ENCODE measurements around the gene COPS4. TPM values are rescaled to one million over a fixed set of nuclear protein-coding genes. Genes with fewer than 3 reads are reported as not detected.

Gene COPS4
- total RNA-seq, 2 experiments from 2014 or later = 26.0 to 27.6 TPM

DNA sequence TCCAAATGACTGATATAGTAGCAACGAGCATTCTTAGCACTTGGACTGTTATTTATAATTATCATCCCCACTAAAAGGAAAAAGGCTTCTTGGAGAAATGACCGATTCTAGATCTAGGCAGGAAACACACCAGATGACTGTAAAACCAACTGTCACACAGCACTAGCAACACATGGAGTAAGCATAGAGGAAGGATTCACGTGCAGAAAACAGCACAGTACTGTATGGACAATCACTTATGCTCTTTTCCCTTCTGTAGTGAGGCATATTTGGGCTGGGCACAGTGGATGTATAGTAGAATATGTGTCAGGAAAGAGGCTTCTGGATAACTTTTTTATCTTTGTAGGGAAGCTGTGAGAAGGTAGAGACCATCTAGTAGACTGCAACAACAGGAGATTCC lies 6.0 kb upstream of the COPS4 start:
- intact Hi-C loops (cut with DNase I, micrococcal nuclease) = no loop called here
- ATAC-seq (ENCODE audit: poor library complexity) = no peak
- Histone ChIP-seq H3K27ac (ENCODE audit: low read depth in 1 of 2, low read length in 2 of 2) (no peak overlapping the region), H3K9me3 (ENCODE audit: control insufficient read depth in 1 of 2, insufficient read depth in 1 of 2, low read length in 2 of 2) (peaks cover 0 to 12% of the 10 kb centered on the region in 2 experiments), H3K4me1 (ENCODE audit: insufficient read depth, low read length) (peaks cover 2% of the 10 kb centered on the region), H3K4me3 (ENCODE audit: low read length) (no peak overlapping the region), H3K27me3 (ENCODE audit: control insufficient read depth in 1 of 2, insufficient read depth in 2 of 2, low read length in 2 of 2) (no peaks in the 10 kb centered on the region), H3K36me3 (ENCODE audit: insufficient read depth, low read length) (no peaks in the 10 kb centered on the region)
- TF ChIP-seq, protein P1, sequence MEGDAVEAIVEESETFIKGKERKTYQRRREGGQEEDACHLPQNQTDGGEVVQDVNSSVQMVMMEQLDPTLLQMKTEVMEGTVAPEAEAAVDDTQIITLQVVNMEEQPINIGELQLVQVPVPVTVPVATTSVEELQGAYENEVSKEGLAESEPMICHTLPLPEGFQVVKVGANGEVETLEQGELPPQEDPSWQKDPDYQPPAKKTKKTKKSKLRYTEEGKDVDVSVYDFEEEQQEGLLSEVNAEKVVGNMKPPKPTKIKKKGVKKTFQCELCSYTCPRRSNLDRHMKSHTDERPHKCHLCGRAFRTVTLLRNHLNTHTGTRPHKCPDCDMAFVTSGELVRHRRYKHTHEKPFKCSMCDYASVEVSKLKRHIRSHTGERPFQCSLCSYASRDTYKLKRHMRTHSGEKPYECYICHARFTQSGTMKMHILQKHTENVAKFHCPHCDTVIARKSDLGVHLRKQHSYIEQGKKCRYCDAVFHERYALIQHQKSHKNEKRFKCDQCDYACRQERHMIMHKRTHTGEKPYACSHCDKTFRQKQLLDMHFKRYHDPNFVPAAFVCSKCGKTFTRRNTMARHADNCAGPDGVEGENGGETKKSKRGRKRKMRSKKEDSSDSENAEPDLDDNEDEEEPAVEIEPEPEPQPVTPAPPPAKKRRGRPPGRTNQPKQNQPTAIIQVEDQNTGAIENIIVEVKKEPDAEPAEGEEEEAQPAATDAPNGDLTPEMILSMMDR (IDR thresholded peaks at IDR 0.05) = no peak
- Mint-ChIP-seq H3K27ac (no peak overlapping the region), H3K27me3 (peaks cover 11% of the 10 kb centered on the region), H3K9me3 (peaks cover 2% of the 10 kb centered on the region), H3K36me3 (ENCODE audit: low read depth) (no peaks in the 10 kb centered on the region), H3K4me1 (ENCODE audit: low read depth) (no peaks in the 10 kb centered on the region), H3K4me3 (no peak overlapping the region)
- CTCF ChIA-PET = no interaction called here
- POLR2A ChIA-PET = no interaction called here
- DNase-seq = no peak

DNA sequence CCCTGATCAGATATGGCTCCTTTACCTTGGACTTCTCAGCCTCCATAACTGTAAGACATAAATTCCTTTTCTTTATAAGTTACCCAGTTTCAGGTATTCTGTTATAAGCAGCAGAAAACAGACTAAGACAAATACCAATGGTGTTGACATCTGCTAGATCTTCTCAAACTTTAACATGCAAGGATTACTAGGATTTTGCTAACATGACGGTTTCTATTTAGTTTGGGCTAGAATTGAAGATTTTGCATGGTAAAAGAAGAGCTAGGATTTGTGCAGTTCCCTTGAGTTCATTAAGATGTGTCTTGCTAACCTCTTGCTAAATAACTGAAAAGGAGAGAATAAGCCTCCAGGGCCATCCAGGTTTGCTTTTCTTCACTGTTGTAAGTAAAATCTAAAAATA lies 5.3 kb upstream of the COPS4 start:
- intact Hi-C loops (cut with DNase I, micrococcal nuclease) = loop anchor here in 1 of 2 experiments (10.0 kb wide), 1 partner anchor 1555 kb away; the partner anchor contains the start of gene CDS1
- no peak overlapping the region for H3K27ac ChIP-seq (ENCODE audit: low read depth in 1 of 2, low read length in 2 of 2)
- POLR2A ChIA-PET = no interaction called here

DNA sequence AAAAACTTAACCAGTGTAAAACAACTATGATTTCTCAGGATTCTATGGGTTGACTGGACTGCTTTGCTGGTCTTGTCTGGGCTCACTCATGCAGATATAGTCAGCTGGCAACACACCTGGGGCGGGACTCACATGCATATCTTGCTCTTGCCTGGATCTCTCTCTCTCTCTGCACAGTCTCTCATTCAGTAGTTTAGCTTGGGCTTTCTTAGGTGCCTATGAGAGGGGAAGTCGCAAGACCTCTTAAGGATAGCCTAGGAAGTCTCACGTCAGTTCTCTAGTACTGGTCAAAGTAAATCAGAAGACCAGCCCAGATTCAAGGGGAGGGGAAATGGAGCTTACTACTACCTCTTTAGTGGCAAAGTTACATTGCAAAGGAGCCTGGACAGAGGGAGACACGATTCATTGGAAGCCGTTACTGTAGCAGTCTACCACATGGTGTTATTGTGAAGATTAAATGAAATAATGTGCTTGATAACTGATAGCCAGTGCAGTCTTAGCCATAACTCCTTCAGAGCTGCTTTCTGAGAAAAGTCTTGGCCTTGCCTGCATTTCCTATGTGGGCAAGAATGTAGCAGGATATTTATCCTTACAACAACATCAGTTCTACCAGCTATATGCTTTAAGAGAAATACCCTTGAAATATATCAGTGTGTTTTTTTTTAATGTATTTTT lies 2.1 kb downstream of the COPS4 start:
- Mint-ChIP-seq H3K9me3 (no peaks in the 10 kb centered on the region), H3K4me3 (peak overlapping the region; percentile 99), H3K27me3 (no peaks in the 10 kb centered on the region), H3K4me1 (ENCODE audit: low read depth) (peaks cover 51% of the 10 kb centered on the region), H3K36me3 (ENCODE audit: low read depth) (peaks cover 22% of the 10 kb centered on the region), H3K27ac (peak overlapping the region; percentile 90)
- no peak for DNase-seq
- intact Hi-C loops (cut with DNase I, micrococcal nuclease) = loop anchor here in 1 of 2 experiments (5.0 to 10.0 kb wide), 3 partner anchors 605 to 1548 kb away; partner anchors contain the start of genes CDS1, ENOPH1, HNRNPD and HNRNPDL
- ChIA-PET POLR2A (interaction anchor here (1.0 to 4.4 kb wide), 2 partner anchors 25 to 418 kb away, joined by 3 to 156 read pairs; partner anchors contain the start of genes HELQ, LIN54 and MRPS18C), CTCF (interaction anchor here (0.6 to 3.5 kb wide), 3 partner anchors 24 to 219 kb away, joined by 3 to 10 read pairs (median 3); partner anchors contain the start of gene LIN54)
- H3K4me1 ChIP-seq (ENCODE audit: insufficient read depth, low read length) = peaks cover 28% of the 10 kb centered on the region
- TF ChIP-seq, protein P1 (IDR thresholded peaks at IDR 0.05) = no peak
- ATAC-seq (ENCODE audit: poor library complexity) = no peak
- H3K36me3 ChIP-seq (ENCODE audit: insufficient read depth, low read length) = no peaks in the 10 kb centered on the region
- no peak overlapping the region for H3K4me3 ChIP-seq (ENCODE audit: low read length)
- H3K9me3 ChIP-seq (ENCODE audit: control insufficient read depth in 1 of 2, insufficient read depth in 1 of 2, low read length in 2 of 2) = no peaks in the 10 kb centered on the region
- H3K27me3 ChIP-seq (ENCODE audit: control insufficient read depth in 1 of 2, insufficient read depth in 2 of 2, low read length in 2 of 2) = no peaks in the 10 kb centered on the region
- H3K27ac ChIP-seq (ENCODE audit: low read depth in 1 of 2, low read length in 2 of 2) = no peak overlapping the region

More for the DNA sequence above, 5.3 kb upstream of the COPS4 start:
- no peak for DNase-seq
- Mint-ChIP-seq H3K27ac (no peak overlapping the region), H3K4me1 (ENCODE audit: low read depth) (peaks cover 3% of the 10 kb centered on the region), H3K36me3 (ENCODE audit: low read depth) (peaks cover 3% of the 10 kb centered on the region), H3K27me3 (peaks cover 11% of the 10 kb centered on the region), H3K9me3 (peaks cover 2% of the 10 kb centered on the region), H3K4me3 (no peak overlapping the region)
- Histone ChIP-seq H3K4me1 (ENCODE audit: insufficient read depth, low read length) (peaks cover 3% of the 10 kb centered on the region), H3K4me3 (ENCODE audit: low read length) (no peak overlapping the region), H3K27me3 (ENCODE audit: control insufficient read depth in 1 of 2, insufficient read depth in 2 of 2, low read length in 2 of 2) (no peaks in the 10 kb centered on the region), H3K9me3 (ENCODE audit: control insufficient read depth in 1 of 2, insufficient read depth in 1 of 2, low read length in 2 of 2) (peaks cover 0 to 7% of the 10 kb centered on the region in 2 experiments), H3K36me3 (ENCODE audit: insufficient read depth, low read length) (no peaks in the 10 kb centered on the region)
- TF ChIP-seq, protein P1 (IDR thresholded peaks at IDR 0.05) = no peak
- CTCF ChIA-PET = no interaction called here
- ATAC-seq (ENCODE audit: poor library complexity) = no peak

All from CD4-positive, alpha-beta T cell (primary cell).